GM21619 (cell line): Measurements from ENCODE around the gene DCAF12.
A peak's percentile ranks its signal among the peaks of the same experiment; 100 is the strongest.
"Not testable (repeated sequence)": the region's sequence is repeated elsewhere in the genome, so short reads cannot be mapped to it uniquely, and the experiment has no call there.

Experiments used
- ATAC-seq: cut with Tn5 transposase; IDR thresholded peaks from one replicate; pipeline ENCODE4 v1.9.1; 2021; ENCODE audit not compliant: unreplicated experiment

Gene DCAF12

GRCh38 chr9:34072410-34072809, 54.1 kb downstream of the DCAF12 start:
- ATAC-seq: no peak

GRCh38 chr9:34070606-34071324, 55.7 kb downstream of the DCAF12 start:
- ATAC-seq: no peak

GRCh38 chr9:34069831-34070230, 56.7 kb downstream of the DCAF12 start:
- ATAC-seq: no peak

DNA sequence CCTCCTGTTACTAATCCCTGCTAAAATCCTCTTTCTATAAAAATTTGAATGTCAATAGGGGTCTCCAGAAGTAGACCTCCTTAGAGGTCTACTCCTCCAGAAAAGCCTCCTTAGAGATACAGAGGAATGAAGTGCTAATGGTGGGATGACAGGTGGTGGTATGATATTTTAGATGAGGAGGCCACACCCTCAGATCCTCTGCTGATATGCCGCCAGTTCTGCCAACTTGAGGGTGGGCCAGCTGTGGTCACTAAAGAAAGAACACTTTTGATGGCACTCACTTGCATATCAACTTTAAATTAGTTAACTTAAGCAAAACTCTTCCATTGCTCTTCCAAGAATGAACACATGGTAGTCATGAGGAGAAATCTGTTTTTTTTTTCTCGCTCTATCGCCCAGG, 61.0 kb downstream of the DCAF12 start:
- no peak for ATAC-seq

GRCh38 chr9:34059954-34060353, 66.5 kb downstream of the DCAF12 start:
- ATAC-seq: no peak

- no peak for ATAC-seq
These were observed 67.2 kb downstream of the DCAF12 start for GRCh38 chr9:34059281-34059680.

DNA sequence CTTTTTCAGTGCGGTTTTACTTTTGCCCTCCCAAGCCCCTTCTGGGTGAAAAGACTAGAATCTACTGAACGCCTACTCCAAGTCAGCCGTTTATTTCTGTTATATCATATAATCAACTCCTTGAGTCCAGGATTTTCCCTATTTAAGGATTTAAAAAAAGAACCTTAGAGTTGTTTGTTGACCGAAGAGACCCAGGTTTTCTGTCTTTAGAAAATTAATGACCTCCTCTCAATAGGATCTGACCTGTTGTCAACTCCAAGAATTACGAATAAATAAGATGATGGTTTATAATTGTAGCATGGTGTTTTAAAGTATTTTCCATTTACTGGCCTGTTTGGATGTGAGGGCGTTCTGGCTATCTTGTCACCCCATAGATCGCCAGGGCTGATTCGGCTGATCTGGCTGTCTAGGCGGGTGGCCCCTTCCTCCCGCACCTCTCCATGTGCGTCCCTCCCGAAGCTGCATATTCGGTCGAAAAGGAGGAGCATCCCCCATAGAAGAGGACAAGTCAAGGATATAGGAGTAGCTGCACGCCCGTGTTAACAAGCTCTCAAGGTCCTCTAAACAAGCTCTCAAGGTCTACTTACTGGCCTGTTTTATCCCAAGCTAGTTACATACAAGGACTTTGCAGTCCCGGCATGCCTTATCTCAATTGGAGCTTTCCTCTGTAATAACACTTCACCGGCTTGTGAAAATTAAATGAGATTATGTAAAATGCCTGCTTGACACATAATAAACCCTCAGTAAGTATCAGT, 76.7 kb downstream of the DCAF12 start:
- ATAC-seq: no peak

DNA sequence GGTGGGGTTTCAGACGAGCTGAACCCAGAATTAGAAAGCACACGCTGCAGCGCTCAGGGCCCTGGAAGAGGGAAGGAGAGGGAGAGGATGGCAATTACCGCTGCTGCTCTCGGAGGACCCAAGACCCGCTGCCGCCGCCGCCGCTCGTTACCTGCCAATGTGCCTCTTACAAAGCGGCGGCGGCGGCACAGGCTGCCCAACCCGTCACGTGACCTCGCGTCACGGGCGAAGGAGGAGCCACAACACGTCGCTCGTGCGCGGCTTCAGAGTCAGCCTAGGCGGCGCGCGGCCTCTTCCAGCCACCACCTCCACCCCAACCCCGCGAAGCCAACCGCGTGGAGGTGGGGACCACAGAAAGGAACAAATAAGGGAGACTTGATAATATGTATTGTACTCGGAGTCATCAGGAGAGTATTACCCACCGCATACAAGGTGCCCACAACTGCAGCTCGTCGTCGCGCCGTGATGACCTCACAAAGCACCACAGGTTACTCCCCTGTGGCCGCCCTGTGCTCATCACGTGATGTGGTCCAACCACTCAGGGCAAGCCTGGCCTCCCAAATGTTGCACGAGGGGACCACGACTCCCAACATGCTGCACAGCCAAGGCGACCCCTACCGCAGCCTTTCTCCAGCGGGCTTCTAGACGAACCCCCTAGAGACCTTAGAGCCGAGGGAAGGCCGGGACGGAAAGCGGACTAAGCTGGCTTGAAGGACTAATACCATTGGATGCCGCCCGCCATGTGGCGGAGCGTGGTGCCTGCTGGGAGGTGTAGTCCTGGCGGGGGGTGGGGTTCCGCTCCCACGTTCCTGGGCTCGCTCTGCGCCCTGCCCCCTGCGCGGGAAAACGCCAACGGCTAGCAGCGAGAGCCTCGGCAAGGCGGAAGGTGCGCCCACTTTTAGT, 77.5 kb downstream of the DCAF12 start, which contains the start of gene UBAP2:
Gene UBAP2 (minus strand): TSS at position 161 of the 903 bp plus-strand sequence. CDS start 31,739 bp downstream, outside the sequence.
- ATAC-seq: peak; percentile 69

DNA sequence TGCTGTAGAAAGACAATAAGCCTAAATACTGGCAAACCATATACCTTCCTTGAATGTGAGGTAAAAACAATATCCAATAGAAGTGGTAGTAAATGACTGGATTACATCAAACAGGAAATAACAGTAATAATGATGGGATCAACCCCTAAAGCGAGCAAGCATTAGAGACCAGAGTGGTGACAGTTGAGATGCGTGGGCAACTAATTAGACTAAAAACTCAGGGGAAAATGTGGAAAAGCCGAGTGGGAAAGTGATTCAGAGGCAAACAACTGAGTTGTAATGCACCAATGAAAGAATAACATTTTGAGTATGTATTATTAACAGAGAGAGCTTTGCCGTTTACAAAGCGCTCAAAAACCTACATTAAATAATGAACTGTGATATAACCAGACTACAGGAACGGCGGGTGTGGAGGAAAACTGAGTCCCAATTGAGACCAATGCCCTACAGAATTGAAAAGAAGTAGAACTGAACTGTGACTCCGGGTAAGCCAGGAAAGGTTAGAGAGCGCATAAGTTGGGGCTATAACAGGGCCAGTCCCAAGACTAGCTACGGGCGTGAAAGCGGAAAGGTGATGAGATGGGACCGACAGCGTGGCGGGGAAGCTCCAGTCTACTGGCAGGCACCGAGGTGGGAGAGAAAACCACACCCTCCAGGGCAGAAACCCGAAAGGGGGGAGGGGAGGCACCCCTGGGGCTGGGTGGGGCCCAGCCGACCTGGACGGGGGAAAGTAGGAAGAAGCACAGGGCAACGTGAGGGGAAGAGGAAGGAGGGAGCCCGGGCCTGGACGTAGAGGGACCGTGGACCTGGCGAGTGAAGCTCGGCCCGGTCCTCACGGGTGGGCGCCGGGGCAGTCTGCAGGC, 78.4 kb downstream of the DCAF12 start:
- peak; percentile 29 for ATAC-seq

DNA sequence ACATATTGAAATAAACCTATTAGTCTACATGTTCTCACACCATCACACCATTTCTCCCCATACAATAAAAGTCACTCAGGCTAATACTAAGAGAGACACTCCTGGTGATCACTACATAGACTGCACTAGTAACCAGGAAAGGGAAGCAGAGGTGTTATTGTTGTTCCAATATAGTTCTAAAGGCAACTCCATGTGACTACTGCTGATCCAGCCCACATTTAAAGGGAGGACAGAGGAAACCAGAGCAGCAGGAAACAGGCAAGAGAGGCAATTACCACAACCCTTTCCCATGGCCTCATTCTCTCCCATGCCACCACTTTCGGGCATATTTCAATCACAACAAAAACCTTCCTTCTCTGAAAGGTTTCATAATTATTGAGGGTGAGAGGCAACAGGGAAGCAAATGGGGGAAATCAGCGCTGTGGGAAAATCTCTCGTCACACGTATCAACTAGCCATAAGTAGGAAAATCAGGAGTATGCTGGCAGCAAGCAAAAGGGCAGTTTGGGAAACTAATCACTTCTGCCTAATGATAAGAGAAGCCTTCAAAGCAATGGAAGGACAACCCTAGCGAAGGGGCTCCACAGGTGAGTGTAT, 79.6 kb downstream of the DCAF12 start:
- ATAC-seq: no peak

DNA sequence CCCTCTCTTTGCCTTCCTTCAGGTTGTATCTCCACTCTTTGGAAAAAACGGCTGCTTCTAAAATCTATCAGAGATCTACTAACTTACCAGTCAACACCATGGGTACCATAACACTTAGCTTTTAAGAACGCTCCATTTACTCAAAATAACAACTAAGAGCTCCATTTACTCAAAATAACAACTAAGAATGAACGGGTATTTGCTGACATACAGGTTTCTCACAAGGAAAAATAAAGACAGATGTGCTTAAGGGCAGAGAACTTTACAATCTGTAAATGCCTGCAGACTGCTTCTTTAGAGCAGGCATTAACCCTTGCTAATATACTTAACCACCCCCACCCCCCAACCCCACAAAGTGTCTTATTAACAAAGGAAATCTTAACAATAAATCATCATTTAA, 80.6 kb downstream of the DCAF12 start:
- no peak for ATAC-seq

DNA sequence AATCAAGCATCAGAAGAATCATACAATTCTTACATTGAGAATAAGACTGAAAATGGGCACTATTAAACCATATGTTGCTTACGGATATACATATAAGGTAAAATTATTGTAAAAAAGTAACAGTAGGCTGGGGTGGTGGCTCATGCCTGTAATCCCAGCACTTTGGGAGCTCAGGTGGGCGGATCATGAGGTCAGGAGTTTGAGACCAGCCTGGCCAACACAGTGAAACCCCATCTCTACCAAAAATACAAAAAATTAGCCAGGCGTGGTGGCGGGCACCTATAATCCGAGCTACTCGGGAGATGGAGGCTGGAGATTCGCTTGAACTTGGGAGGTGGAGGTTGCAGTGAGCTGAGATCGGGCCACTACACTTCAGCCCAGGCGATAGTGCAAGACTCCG, 84.4 kb downstream of the DCAF12 start:
- not testable (repeated sequence) for ATAC-seq

DNA sequence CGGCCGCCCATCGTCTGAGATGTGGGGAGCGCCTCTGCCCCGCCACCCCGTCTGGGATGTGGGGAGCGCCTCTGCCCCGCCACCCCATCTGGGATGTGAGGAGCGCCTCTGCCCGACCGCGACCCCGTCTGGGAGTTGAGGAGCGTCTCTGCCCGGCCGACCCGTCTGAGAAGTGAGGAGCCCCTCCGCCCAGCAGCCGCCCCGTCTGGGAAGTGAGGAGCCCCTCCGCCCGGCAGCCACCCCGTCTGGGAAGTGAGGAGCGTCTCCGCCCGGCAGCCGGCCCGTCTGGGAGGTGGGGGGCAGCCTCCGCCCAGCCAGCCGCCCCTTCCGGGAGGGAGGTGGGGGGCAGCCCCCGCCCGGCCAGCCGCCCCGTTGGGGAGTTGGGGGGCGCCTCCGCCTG, 87.6 kb downstream of the DCAF12 start:
- ATAC-seq: not testable (repeated sequence)

DNA sequence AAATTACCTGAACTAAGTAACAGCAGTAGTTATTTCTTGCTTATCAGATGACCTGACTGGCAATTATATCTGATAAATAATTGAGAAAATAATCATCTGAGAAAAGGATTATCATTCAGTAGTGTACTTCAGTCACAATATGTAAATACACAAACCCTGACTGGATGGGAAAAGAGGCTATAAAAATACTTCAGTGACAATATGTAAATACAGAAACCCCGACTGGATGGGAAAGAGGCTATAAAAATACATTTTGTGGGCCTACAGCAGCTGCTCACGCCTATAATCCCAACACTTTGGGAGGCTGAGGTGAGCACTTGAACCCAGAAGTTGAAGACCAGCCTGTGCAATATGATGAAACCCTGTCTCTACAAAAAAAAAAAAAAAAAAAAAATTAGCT, 88.9 kb downstream of the DCAF12 start:
- no peak for ATAC-seq

- ATAC-seq: no peak
These were observed 89.9 kb downstream of the DCAF12 start for GRCh38 chr9:34036625-34037024.
